GM12878 (cell line): ENCODE results near the gene RIPPLY3.

Experiments
- NBN ChIP-seq: fragments of 450-650 bp; IDR thresholded peaks from 2 replicates; pipeline ENCODE4 v1.6.1; 2016
- SIN3A ChIP-seq: IDR thresholded peaks from 2 replicates; pipeline ENCODE4 v1.6.1; 2012; ENCODE audit warnings: low read depth, low read length, improper control_type of control experiment
- TF ChIP-seq, protein P1 (sequence below): IDR thresholded peaks from 2 replicates; pipeline ENCODE4 v1.6.1; 2012; ENCODE audit warnings: mild to moderate bottlenecking, low read depth, low read length
- TF ChIP-seq, protein P2 (sequence below), 3 experiments: IDR thresholded peaks in 2 of 3; conservative IDR thresholded peaks in 1 of 3; 2 replicates each; pipeline ENCODE4 v1.5.1; 2011; ENCODE audit warnings: low read depth in 3 of 3, low read length in 3 of 3, mild to moderate bottlenecking in 3 of 3, control low read depth in 2 of 3, moderate library complexity in 2 of 3, inconsistent platforms in 1 of 3, mixed read lengths in 1 of 3; ENCODE audit not compliant: control insufficient read depth in 2 of 3, insufficient read depth in 1 of 3; ENCODE audit errors: extremely low read depth in 1 of 3

DNA sequence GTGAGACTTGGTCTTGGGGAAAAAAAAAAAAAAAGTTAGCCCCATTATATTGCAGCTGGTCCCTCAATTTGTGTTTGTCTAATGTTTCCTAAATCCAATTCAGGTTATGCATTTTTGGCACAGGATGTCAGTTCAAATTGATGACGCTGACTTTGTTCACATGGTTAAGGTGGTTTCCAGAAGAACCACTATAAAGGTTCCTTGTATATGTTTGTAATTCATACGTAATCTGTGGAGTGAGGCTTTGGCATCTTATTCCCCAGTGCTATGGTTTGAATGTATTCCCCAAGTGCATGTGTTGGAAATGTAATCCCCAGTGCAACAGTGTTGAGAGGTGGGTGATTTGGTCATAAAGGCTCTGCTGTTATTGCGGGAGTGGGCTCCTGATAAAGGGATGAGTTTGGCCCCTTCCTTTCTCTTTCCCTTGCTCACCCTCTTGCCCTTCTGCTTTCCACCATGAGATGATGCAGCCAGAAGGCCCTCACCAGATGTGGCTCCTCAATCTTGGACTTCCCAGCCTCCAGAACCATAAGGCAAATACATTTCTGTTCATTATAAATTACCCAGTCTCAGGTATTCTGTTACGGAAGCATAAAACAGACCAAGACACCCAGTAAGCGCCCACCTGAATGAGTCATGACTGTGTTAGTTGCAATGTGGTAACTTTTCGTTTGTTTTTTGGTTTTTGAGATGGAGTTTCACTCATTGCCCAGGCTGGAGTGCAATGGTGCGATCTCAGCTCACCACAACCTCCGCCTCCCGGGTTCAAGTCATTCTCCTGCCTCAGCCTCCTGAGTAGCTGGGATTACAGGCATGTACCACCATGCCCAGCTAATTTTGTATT, 20.5 kb upstream of the RIPPLY3 start:
- TF ChIP-seq SIN3A (no peak), NBN (no peak)
- TF ChIP-seq, protein P1, sequence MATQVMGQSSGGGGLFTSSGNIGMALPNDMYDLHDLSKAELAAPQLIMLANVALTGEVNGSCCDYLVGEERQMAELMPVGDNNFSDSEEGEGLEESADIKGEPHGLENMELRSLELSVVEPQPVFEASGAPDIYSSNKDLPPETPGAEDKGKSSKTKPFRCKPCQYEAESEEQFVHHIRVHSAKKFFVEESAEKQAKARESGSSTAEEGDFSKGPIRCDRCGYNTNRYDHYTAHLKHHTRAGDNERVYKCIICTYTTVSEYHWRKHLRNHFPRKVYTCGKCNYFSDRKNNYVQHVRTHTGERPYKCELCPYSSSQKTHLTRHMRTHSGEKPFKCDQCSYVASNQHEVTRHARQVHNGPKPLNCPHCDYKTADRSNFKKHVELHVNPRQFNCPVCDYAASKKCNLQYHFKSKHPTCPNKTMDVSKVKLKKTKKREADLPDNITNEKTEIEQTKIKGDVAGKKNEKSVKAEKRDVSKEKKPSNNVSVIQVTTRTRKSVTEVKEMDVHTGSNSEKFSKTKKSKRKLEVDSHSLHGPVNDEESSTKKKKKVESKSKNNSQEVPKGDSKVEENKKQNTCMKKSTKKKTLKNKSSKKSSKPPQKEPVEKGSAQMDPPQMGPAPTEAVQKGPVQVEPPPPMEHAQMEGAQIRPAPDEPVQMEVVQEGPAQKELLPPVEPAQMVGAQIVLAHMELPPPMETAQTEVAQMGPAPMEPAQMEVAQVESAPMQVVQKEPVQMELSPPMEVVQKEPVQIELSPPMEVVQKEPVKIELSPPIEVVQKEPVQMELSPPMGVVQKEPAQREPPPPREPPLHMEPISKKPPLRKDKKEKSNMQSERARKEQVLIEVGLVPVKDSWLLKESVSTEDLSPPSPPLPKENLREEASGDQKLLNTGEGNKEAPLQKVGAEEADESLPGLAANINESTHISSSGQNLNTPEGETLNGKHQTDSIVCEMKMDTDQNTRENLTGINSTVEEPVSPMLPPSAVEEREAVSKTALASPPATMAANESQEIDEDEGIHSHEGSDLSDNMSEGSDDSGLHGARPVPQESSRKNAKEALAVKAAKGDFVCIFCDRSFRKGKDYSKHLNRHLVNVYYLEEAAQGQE, result no peak
- TF ChIP-seq, protein P2, sequence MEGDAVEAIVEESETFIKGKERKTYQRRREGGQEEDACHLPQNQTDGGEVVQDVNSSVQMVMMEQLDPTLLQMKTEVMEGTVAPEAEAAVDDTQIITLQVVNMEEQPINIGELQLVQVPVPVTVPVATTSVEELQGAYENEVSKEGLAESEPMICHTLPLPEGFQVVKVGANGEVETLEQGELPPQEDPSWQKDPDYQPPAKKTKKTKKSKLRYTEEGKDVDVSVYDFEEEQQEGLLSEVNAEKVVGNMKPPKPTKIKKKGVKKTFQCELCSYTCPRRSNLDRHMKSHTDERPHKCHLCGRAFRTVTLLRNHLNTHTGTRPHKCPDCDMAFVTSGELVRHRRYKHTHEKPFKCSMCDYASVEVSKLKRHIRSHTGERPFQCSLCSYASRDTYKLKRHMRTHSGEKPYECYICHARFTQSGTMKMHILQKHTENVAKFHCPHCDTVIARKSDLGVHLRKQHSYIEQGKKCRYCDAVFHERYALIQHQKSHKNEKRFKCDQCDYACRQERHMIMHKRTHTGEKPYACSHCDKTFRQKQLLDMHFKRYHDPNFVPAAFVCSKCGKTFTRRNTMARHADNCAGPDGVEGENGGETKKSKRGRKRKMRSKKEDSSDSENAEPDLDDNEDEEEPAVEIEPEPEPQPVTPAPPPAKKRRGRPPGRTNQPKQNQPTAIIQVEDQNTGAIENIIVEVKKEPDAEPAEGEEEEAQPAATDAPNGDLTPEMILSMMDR (IDR thresholded peaks at IDR 0.05 in 2 of 3, conservative IDR thresholded peaks at IDR 0.05 in 1 of 3; ENCODE audit: control insufficient read depth in 2 of 3, extremely low read depth in 1 of 3, insufficient read depth in 1 of 3, low read depth in 3 of 3, low read length in 3 of 3), result no peak
